GM19043 (cell line): ENCODE measurements around the gene DIP2B.
"Not testable (repeated sequence)": the region's sequence is repeated elsewhere in the genome, so short reads cannot be mapped to it uniquely, and the experiment has no call there.

Experiments
- ATAC-seq: cut with Tn5 transposase; IDR thresholded peaks from one replicate; pipeline ENCODE4 v1.9.1; 2021; ENCODE audit warnings: low read depth; ENCODE audit not compliant: unreplicated experiment

DIP2B gene

DNA sequence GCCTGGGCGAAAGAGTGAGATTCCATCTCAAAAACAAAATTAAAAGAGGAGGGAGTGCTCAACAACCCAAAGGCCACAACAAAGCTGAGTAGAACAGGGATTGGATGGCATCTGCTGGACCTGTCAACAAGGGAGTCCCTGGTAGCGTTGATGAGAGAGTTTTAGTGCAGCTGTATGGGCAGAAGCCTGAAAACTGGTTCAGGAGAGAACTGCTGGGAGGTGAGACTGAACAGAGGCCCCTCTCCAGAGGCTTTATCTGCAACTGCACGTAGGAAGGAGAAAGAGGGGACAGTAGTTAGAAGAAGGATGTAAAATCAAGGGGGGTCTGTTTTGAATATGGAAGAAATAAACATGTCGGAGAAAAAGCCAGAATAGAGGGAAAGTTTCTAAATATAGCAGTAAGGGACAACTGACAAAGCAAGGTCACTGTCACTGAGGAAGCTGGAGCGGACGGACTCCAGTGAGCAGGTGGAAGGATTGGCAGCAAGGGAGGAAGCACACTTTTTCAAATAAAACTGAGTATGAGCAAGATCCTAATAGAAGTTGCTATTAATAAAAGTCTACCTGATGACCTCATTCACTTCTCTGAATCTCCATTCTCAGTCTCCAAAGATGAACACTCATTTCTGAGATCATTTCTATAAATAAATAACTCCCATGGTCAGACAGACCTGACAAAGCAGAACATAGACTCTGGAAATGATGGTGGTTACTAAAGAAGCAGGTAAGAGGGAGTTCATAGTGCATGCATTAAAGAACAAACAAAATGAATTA is 247.3 kb downstream of the DIP2B start:
- ATAC-seq, result no peak

- ATAC-seq, result no peak
These were observed 248.5 kb downstream of the DIP2B start for GRCh38 chr12:50753232-50753769.

- peak; percentile 82 for ATAC-seq
These were observed 259.0 kb downstream of the DIP2B start, which contains the start of gene ATF1 for GRCh38 chr12:50763639-50764285. Gene ATF1, plus strand, starts transcription at chr12:50764101. Its CDS starts 16,045 bp downstream, at chr12:50780146.

- ATAC-seq, result peak; percentile 23
These were observed 259.7 kb downstream of the DIP2B start for GRCh38 chr12:50764286-50765094.

- no peak for ATAC-seq
These were observed 260.5 kb downstream of the DIP2B start for GRCh38 chr12:50765095-50765911.

DNA sequence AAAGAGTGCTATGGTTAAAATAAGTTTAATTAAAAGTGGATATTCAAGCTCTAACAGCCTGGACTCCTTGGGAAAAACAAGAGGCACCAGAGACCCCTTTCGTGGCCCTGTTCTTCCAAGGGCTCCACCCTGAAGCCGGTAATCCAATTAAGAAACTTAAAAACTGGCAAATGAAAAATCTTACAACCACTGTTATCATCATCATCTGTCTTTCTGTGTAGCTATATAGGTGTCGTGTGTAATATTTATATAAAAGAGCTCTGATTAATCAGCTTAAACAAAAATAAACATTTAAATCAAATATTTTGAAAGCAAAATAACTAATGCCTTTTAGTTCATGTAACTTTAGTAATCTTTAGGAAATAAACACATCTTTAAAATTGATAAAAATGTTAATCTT is 263.6 kb downstream of the DIP2B start:
- ATAC-seq, result no peak

DNA sequence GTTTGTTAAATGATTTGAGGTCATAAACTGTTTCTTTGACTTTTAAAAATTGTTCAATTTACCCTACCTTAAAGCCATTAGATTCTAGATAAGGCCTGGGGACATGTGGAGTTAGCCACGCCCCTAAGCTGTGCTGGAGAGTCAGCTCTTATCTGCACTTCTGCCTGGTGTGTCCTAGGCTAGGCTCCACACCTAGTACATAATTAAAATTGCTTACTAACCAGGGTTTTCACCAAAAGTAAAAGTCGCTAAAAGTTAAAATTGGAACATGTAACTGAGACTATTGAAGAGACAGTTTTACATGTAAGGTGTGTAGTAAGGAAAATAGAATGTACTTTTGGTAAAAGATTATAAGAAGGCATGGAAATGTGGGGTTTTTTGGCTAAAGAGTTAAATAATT is 264.0 kb downstream of the DIP2B start:
- ATAC-seq, result not testable (repeated sequence)

GRCh38 chr12:50771409-50771808 is 266.6 kb downstream of the DIP2B start:
- no peak for ATAC-seq

DNA sequence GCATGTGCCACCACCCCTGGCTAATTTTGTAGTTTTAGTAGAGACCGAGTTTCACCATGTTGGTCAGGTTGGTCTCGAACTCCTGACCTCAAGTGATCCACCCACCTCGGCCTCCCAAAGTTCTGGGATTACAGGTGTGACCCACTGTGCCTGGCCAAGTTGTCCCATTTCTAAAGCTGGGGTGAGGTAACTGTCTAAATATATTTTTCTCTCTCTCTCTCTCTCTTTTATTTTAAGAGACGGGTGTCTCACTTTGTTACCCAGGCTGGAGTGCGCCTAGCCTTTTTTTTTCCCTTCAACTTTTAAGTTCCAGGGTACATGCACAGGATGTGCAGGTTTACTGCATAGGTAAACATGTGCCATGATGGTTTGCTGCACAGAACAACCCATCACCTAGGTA is 267.7 kb downstream of the DIP2B start:
- ATAC-seq, result no peak

- no peak for ATAC-seq
These were observed 268.1 kb downstream of the DIP2B start for GRCh38 chr12:50772877-50773276.

DNA sequence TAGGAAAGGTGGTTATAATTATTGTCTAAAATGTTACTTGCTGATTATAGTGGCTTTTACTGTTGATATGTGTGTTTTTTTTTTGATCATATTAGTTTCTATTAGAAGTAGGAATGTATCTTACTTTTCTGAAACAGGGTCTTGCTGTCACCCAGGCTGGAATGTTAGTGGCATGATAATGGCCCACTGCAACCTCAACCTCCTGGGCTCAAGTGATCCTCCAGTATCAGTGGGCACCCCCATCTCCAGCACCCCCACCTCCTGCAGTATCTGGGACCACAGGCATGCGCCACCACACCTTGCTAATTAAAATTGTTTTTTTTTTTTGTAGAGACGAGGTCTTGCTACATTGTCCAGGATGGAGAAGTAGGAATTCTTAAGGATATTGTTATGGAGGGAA is 270.5 kb downstream of the DIP2B start:
- no peak for ATAC-seq

GRCh38 chr12:50776749-50777728 is 272.3 kb downstream of the DIP2B start:
- no peak for ATAC-seq

DNA sequence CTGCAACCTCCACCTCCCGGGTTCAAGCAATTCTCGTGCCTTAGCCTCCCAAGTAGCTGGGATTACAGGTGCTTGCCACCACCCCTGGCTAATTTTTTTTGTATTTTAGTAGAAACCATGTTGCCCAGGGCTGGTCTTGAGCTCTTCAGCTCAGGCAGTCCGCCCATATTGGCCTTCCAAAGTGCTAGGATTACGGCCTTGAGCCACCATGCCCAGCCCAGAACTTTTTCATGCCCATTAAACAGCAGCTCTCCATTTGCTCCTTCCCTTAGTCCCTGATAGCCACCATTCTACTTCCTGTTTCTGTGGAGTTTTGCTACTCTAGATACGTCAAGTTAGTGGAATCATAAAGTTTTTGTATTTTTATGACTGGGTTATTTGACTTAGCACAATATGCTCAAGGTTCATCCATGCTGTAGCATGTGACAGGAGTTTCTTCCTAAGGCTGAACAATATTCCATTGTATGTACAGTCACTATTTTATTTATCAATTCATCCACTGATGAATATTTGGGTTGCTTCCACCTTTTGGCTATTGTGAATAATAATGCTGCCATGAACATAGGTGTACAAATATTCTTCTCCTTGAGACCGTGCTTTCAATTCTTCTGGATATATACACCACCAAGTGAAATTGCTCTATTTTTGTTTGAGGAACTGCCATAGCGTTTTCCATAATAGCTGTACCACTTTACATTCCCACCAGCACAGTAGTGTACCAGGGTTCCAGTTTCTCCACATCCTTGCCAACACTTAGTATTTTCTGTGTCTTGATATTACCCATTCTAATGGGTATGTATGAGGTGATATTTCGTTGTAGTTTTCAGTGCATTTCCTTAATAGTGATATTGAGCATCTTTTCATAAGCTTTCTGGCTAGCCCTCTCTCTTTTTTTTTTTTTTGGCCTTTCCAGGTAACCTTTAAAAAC is 274.1 kb downstream of the DIP2B start:
- ATAC-seq, result no peak

- no peak for ATAC-seq
These were observed 275.2 kb downstream of the DIP2B start for GRCh38 chr12:50780013-50780412.

DNA sequence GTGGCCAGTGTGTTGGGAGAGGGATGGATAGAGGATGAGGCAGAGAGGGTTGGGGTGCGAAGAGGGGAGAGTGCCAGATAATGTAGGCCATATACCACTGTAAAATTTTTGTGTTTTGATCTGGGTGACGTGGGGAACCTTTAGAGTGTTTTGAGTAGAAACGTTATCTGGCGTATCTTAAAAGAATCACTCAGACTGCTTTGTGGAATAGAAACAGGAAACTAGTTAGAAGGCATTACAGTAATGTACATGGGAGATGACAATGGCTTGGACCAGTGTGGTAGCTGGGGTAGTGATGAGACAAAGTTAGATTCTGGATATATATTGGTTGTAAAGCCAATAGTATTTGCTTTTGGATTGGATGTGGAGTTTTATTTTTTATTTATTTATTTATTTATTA is 279.7 kb downstream of the DIP2B start:
- no peak for ATAC-seq

GRCh38 chr12:50785406-50786001 is 280.7 kb downstream of the DIP2B start:
- no peak for ATAC-seq

DNA sequence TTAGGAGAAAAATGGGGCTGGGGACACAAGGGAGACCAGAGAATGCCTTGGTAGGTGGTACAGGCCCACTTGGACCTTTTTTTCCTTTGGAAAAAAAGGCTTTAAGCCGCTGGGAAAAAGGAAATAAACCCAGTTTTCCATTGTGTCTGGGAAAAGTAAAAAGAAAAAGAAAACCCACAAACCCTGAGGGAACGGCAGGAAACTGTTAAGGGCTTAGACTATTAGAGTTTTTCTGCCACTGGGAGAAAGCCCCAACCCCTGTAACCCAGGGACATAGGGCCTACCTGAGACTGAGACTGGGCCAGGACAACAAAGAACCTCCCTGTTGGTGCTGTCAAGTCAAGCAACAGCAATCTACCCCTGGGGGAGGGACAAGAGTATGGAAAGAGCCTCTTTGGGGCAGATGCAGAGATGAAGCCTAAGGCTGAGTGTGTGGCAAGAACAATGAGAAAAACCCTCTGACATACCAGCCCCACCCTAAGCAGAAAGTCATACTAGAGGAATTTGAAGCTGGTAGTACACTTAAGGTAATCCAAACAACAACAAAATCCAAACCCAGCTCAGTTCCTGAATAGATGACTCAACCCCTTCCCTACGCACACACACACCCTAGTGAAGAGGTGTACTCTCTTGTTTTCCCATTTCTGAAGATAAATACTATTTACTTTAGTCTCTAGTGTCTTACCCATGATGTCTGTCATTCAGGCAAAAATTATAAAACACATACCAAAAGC is 281.9 kb downstream of the DIP2B start:
- no peak for ATAC-seq
